ENCODE measurements around the gene CASQ1. TPM values are rescaled to one million over a fixed set of nuclear protein-coding genes. Genes with fewer than 3 reads are reported as not detected.

The CASQ1 gene
- polyA plus RNA-seq, 3 donors = 0.15 to 0.34 (median 0.18) TPM

DNA sequence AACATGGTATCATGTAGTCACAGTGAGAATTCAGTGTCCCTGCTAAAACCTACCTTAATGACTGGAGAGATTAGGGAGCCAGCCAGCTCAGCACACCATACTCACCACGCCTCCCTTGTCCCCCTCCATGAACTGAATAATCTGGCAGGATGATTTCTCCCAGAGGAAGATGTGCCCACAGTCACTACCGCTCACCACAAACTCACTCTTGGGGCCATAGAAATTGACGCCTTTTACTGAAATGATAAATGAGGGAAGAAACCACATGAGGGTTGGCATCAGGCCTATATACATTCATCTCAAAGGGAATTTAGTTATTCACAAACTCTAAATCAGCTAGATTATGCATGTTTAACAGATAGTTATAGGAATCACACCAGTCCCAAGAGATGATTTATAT, 32.2 kb downstream of the CASQ1 start:
- DNase-seq (ENCODE audit: low read depth in 3 of 3, low spot score in 2 of 3) = no peak

DNA sequence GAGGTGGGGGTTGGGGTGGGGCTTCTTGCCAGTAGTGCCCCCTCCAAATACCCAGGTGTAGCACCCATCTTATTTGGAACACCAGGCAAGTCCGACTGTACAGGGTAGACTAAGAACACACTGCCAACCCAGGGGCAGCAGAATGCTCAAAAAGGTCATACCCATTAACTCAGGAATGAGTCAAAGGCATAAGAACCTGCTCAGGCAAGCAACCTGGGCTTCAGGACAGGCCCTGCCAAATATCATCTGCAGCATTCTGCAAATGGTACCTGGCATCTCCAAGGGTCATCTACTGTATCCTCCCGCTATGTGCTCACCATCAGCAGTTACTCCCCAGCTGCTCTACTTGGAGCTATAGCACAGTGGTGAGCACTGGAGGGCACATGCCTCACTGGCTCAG, 34.2 kb downstream of the CASQ1 start:
- no peak for DNase-seq (ENCODE audit: low read depth in 3 of 3, low spot score in 2 of 3)

DNA sequence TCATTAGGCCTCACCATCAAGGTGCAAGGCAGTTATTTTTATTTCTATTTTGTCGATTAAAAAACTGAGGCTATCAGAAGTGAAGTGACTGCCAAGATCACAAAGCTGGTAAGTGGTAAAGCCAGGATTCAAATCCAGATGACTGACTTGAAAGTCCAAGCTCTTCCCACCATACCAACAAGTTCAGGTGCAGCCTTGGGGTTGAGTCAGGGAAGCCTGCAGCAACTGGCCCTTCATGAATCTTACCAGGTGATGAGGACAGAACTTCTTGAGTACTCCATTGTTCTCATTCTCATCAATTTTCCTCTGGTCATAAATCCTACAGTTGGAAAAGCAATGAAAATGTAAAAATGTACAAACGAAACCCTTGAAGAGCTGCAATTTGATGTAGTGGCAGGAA, 35.0 kb downstream of the CASQ1 start:
- DNase-seq (ENCODE audit: low read depth in 3 of 3, low spot score in 2 of 3) = no peak

DNA sequence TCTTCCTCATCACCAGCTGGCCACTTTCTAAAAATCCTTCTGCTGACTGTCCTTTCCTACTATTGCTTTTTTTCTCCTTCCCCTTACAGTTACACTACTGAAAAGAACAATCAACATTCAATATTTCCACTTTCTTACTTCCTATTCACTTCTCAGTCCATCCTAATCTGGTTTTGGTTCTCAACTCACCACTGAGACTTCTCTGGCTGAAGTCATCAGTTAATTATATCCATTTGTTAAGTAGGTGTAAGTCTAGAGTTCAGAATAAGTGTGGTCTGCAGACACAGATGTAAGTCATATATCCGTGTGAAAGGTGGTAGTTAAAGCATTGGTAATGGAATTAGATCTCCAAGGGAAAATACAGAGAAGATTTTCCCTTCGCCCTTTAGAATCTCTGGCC, 36.2 kb downstream of the CASQ1 start:
- DNase-seq (ENCODE audit: low read depth in 3 of 3, low spot score in 2 of 3) = no peak

DNA sequence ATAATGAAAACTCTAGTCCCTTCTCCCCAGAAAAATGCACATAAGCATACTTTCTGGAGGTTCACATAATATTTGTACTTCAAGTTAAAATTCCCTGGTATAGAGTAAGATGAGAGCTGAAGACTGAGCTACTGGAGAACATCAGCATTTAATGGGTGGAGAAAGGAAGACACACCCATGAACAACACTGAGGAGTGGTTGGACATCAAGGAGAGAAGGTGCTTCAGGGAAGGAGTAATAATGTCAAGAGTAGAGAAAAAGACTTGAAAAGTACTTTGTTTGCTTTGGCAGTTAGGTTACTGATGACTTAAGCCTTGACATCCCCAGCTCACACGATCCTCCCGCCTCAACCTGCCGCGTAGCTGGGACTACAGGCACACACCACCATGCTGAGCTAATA, 36.7 kb downstream of the CASQ1 start:
- DNase-seq (ENCODE audit: low read depth in 3 of 3, low spot score in 2 of 3) = no peak

DNA sequence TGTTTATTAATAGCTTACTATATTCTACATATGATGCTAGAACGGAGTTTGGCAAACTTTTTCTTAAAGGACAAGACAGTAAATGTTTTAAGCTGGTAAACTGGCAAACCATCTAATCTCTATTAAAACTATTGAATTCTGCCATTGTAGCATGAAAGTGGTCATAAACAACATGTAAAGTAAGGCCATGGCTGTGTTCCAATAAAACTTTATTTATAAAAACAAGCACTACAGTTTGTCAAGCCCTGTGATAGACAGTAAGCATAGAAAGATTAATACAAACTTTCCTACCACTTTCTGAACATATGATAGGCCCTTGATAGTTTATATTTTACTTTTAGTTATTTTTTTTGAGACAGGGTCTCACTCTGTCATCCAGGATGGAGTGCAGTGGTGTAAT, 37.2 kb downstream of the CASQ1 start:
- no peak for DNase-seq (ENCODE audit: low read depth in 3 of 3, low spot score in 2 of 3)

DNA sequence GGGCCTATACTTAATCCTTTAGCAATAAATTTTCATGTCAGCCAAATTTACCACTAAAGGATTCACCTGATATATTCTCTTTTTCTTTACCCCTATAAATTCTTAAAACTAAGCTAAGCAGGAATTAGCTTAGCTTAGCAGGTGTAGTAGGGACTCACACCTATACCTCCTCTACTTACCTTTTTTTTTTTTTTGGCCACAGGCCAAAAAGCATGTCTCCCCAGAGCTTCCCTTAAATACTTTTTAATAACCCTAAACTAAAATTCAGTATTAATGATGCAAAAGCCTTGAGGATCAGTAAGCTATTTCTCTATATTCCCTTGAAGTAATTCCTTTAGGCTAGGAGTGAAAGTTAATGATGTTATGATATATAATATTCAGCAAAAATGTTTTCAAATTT, 38.1 kb downstream of the CASQ1 start:
- DNase-seq (ENCODE audit: low read depth in 3 of 3, low spot score in 2 of 3) = no peak

DNA sequence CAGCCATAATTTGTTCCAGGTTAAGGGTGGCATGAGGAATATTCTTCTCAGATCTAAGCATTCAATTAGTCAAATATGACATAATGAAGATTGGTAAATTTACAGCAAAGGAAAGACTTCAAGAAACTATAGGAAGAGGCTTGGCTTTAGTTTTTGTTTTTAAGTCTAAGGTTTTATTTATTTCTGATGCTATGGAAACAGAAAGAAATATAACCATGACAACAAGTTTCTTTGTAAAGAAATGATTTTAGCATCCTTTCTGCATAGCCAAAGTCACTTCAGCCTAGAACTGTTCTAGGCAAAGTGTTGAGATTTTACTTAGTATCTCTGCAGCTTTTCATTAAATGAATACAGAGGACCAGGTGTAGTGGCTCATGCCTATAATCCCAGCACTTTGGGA, 42.5 kb downstream of the CASQ1 start:
- no peak for DNase-seq (ENCODE audit: low read depth in 3 of 3, low spot score in 2 of 3)

DNA sequence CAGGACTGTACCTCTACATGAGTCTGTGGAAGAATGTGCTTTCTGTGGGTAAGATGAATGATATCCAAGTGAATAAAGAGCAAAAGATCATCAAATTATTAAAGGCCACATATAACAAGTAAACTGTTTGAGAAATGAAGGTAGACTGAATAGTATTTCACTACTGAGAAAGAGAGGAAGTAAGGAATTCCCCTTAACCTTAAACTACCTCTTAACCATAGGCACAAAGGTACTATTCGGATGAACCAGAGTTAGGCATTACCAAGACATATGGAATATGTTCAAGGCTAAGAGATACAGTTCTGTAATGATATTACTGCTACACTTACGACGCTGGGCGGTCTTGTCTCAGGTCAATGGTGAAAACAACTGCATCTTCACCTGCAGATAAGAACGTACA, 46.4 kb downstream of the CASQ1 start:
- DNase-seq (ENCODE audit: low read depth in 3 of 3, low spot score in 2 of 3) = no peak

DNA sequence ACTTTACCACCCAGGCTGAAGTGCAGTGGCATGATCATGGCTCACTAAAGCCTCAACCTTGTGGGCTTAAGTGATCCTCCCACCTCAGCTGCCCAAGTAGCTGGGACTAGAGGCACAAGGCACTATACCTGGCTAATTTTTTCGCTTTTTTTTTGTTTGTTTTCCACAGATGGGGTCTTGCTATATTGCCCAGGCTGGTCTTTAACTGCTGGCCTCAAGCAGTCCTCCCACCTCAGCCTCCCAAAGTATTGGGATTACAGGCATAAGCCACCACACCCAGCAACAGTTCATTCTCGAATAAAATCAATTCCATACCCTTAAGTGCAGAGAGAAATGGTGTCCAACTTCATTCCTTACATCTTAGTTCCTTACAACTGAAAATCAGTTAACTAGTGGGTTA, 47.2 kb downstream of the CASQ1 start:
- no peak for DNase-seq (ENCODE audit: low read depth in 3 of 3, low spot score in 2 of 3)

DNA sequence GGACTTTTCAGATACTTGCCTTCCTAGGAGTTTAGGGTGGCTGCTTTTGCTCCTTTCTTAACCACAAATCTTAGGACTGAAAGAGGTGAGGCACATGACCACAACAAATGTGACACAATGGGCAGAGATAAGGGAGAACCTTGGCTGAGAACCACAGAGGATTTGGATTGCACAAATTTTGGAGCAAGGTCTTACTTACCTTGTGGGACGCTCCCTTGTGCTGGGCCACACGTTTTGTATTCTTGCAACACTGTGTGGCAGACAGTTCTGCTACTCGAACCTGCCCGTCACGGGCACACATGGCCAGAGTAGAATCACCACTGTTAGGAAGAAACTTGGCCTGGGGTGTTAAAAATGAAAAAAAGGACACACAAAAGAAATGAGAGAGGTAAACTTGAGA, 48.0 kb downstream of the CASQ1 start:
- DNase-seq (ENCODE audit: low read depth in 3 of 3, low spot score in 2 of 3) = no peak

DNA sequence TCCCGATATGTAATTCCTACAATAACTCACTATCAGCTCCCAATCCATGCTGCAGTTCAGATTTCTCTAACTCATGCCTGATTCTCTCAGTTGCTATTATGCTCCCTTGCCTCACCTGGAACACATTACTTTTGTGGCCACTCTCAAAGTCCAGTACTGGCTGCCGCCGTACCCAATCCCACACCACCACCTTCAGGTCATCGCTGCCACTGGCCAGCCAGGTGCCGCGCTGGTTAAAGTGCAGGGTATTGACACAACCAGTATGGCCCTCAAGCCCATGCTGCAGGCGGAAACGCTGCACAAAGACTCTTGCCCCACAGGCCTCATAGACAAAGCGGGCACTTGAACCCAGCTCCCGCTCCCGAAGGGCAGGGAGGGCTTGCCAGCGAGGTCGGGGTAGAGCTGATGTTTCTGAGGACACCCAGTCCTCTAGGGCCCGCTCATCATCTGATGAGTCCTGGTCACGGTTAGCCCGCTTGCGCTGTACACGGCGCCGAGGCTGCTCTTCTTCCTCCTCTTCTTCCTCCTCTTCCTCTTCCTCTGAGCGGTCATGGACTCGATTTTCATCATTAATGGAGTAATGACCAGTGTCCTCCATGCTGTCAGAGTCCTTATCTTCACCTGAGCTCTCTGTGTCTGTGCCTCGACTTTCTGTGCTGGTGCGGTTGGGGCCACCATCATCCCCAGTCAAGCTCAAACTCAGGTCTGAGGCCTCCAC, 49.4 kb downstream of the CASQ1 start:
- DNase-seq (ENCODE audit: low read depth in 3 of 3, low spot score in 2 of 3) = no peak

DNA sequence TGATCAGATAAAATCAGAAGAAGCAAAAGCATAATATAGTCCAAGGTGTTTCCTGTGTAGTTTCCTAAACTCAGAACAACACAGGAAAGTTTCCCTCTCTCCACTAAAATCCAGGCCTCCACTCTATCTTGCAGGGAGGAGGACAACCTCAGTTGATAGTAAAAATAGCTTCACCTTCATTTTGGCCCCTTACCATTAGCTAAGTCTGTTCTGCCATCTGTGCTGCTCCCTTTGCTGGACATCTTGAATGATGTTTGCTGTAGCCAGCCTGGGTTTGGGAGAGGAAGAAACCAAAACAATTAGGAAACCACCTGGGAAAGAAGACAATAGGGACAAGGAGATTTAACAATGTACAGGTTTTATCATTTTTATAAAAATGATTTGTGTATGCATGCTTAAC, 53.4 kb downstream of the CASQ1 start:
- no peak for DNase-seq (ENCODE audit: low read depth in 3 of 3, low spot score in 2 of 3)

DNA sequence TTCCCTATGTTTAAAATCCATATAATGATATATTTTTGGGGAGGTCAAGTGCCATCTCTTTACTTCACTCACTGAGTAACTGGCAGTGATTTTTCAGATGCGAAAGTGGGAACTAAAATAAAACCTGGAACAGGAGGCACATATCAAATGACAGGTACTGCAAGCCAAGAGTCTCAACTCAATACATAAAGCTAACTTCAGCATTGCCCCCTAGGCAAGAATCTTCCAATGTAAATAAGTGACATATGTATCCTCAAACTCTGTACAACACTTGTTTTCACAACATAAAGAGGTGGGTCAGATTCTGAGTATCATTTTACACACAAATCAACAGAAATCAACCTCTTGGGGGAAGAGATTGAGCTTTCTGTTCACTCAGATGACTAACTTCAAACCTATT, 53.8 kb downstream of the CASQ1 start:
- no peak for DNase-seq (ENCODE audit: low read depth in 3 of 3, low spot score in 2 of 3)

DNA sequence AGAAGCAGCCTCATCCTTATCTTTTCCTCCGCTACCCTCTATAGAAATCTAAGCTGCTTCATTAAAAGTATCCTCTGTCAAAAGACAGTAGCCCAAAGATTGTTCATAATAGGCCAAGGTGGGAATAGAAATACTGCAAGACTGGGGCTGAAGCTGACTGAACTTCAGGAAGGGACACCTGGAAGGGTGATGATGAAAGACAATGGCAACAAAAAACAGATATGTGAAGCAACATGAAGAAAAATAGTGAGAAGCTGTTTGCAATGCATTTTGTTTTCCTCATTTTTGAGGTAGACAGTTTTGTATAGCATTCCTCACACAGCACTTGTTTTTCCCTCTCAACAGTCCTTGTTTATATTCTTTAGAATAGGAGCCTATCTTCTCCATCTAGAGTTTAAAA, 55.1 kb downstream of the CASQ1 start:
- DNase-seq (ENCODE audit: low read depth in 3 of 3, low spot score in 2 of 3) = no peak

DNA sequence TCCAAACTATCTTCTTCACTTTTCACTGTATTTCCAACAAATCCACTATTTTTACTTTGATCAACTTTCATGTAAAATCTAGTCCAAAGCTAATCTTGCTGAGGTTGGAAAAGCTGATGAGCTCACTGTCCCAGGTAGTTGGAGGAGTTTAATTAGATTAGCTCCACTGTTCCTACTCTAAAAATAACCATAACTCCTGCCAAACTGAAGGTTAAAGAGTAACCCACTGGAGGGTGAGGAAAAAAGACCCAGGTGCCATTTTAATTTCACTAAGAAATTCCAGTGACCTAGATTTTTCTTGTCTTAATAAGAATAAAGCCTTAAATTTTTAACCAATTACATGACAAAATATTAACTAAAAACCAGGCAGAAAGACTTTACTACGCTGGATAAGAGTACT, 56.7 kb downstream of the CASQ1 start:
- no peak for DNase-seq (ENCODE audit: low read depth in 3 of 3, low spot score in 2 of 3)

DNA sequence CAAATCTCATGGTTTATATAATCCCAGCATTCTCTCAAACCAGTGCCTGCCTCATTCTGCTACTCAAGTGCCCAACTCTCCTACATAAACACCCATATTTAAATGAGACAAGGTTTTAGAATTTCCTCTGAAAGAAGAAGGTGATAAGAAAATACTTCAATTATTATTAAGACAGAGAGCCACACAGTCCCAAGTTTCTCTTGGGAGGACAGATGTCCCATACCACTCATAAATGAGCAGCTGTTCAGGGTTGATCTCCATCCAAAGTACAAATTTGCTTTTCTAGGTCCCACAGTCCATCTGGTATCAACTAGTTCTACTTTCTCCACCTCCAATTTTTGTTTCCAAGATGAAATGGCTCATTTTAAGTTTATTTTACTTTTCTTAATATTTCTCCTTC, 60.6 kb downstream of the CASQ1 start:
- no peak for DNase-seq (ENCODE audit: low read depth in 3 of 3, low spot score in 2 of 3)

Other genes with a start within 250 kb of the CASQ1 start
- 10 to 100 TPM; 10.7 to 11.6 (median 11.5) TPM for gene IGSF9, start 245.0 kb upstream of the CASQ1 start, polyA plus RNA-seq (ENCODE audit: insufficient read length in 3 of 3)
- not detected for gene SLAMF9, start 236.3 kb upstream of the CASQ1 start, polyA plus RNA-seq (ENCODE audit: insufficient read length in 3 of 3)
- 10 to 100 TPM; 11.5 to 12.2 (median 11.9) TPM for gene PIGM, start 158.6 kb upstream of the CASQ1 start, polyA plus RNA-seq (ENCODE audit: insufficient read length in 3 of 3)
- 10 to 100 TPM; 28.0 to 33.3 (median 29.1) TPM for gene KCNJ10, start 120.4 kb upstream of the CASQ1 start, polyA plus RNA-seq (ENCODE audit: insufficient read length in 3 of 3)
- gene KCNJ9, start 109.0 kb upstream of the CASQ1 start, polyA plus RNA-seq (ENCODE audit: insufficient read length in 3 of 3) = under 1 TPM; 0.08 to 0.12 (median 0.08) TPM
- 10 to 100 TPM; 24.8 to 33.0 (median 29.2) TPM for gene IGSF8, start 92.0 kb upstream of the CASQ1 start, polyA plus RNA-seq (ENCODE audit: insufficient read length in 3 of 3)
- gene ATP1A2, start 74.8 kb upstream of the CASQ1 start, polyA plus RNA-seq (ENCODE audit: insufficient read length in 3 of 3) = 1 to 10 TPM; 4.2 to 5.8 (median 4.6) TPM
- under 1 TPM in 1 of 3 donors, not detected in 2; 0.37 TPM for gene ATP1A4, start 39.0 kb upstream of the CASQ1 start, polyA plus RNA-seq (ENCODE audit: insufficient read length in 3 of 3)
- 100 to 1,000 TPM; 129 to 136 (median 132) TPM for gene PEA15, start 14.8 kb downstream of the CASQ1 start, polyA plus RNA-seq (ENCODE audit: insufficient read length in 3 of 3)
- 100 to 1,000 TPM; 170 to 208 (median 184) TPM for gene DCAF8, start 72.0 kb downstream of the CASQ1 start, polyA plus RNA-seq (ENCODE audit: insufficient read length in 3 of 3)
- gene PEX19, start 94.6 kb downstream of the CASQ1 start, polyA plus RNA-seq (ENCODE audit: insufficient read length in 3 of 3) = 10 to 100 TPM; 91.0 to 93.7 (median 91.3) TPM
- gene COPA, start 152.7 kb downstream of the CASQ1 start, polyA plus RNA-seq (ENCODE audit: insufficient read length in 3 of 3) = 100 to 1,000 TPM; 162 to 174 (median 166) TPM
- gene NCSTN, start 152.8 kb downstream of the CASQ1 start, polyA plus RNA-seq (ENCODE audit: insufficient read length in 3 of 3) = 100 to 1,000 TPM; 156 to 175 (median 157) TPM
- gene NHLH1, start 176.5 kb downstream of the CASQ1 start, polyA plus RNA-seq (ENCODE audit: insufficient read length in 3 of 3) = under 1 TPM; 0.06 to 0.13 (median 0.08) TPM
- gene VANGL2, start 210.0 kb downstream of the CASQ1 start, polyA plus RNA-seq (ENCODE audit: insufficient read length in 3 of 3) = 10 to 100 TPM; 30.9 to 33.7 (median 32.8) TPM